ENCODE results near the gene BPIFB6.
A peak's percentile ranks its signal among the peaks of the same experiment; 100 is the strongest.

BPIFB6 gene

GRCh38 chr20:32997431-32997830 is 34.0 kb upstream of the BPIFB6 start:
- peaks cover 18 to 21% (median 19%) of the 10 kb centered on the region in 11 experiments for H3K9me3 ChIP-seq (replicated peaks in 1 of 11)
- H3K27me3 ChIP-seq: no peaks in the 10 kb centered on the region
- no peak overlapping the region for H3K27ac ChIP-seq
- H3K9ac ChIP-seq: no peak overlapping the region
- no peaks in the 10 kb centered on the region for H4K20me1 ChIP-seq
- peaks cover 10 to 26% (median 19%) of the 10 kb centered on the region in 10 experiments for H3K4me1 ChIP-seq
- no peak overlapping the region for H3K4me3 ChIP-seq
- no peak for TF ChIP-seq Cebpa-rat (IDR thresholded peaks at IDR 0.05)
- no peaks in the 10 kb centered on the region for H3K36me3 ChIP-seq
- no peak overlapping the region for H3K4me2 ChIP-seq

DNA sequence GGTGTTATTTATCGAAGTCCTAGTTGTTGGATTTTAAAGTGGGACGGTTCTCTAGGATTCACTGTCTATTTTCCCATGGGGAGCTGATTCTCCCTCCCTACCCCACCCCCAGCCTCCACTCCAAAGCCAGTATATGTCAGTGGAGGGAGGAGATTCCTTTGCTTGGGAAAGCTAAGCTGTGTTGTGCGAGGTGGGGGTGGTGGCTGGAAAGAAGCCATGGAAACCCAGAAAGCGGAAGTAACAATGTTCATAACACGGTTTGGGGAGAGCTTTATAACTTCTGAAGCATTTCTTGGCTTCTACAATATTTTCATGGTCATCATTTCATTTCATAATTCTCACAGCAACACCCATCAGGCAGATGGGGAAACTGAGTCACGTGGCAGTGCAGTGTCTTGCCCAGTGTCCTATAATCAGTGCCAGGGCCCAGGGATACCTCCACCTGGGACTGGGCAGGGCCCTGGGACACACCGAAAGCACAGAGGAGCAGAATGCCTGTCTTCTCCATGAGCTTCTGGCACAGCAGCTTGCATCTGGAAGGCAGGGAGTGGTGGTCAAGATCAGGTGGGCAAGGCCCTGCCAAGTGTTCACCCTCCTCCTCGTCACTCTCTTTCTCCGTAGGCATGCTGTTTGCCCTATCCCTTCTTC is 31.7 kb upstream of the BPIFB6 start:
- no peak overlapping the region for H3K9ac ChIP-seq
- H3K4me3 ChIP-seq: no peak overlapping the region
- TF ChIP-seq Cebpa-rat (IDR thresholded peaks at IDR 0.05): no peak
- peaks cover 4 to 11% (median 7%) of the 10 kb centered on the region in 10 experiments; a peak in 16 of 20 replicates for H3K4me1 ChIP-seq
- no peaks in the 10 kb centered on the region for H4K20me1 ChIP-seq
- no peaks in the 10 kb centered on the region for H3K36me3 ChIP-seq
- peaks cover 15 to 16% (median 15%) of the 10 kb centered on the region in 11 experiments for H3K9me3 ChIP-seq (replicated peaks in 1 of 11)
- H3K27ac ChIP-seq: peak overlapping the region in 3 of 11 experiments; percentile 6 to 59 (median 50); a peak in 4 of 22 replicates
- no peaks in the 10 kb centered on the region for H3K27me3 ChIP-seq
- H3K4me2 ChIP-seq: peak overlapping the region in 10 of 11 experiments; percentile 10 to 68 (median 40); a peak in 16 of 22 replicates

- Histone ChIP-seq H3K36me3 (no peaks in the 10 kb centered on the region), H3K27me3 (no peaks in the 10 kb centered on the region)
Observed at GRCh38 chr20:33000802-33001466, 30.5 kb upstream of the BPIFB6 start.

GRCh38 chr20:33002087-33002808 is 29.2 kb upstream of the BPIFB6 start:
- Histone ChIP-seq H4K20me1 (no peaks in the 10 kb centered on the region), H3K9me3 (replicated peaks in 1 of 11) (peaks cover 0 to 9% (median 5%) of the 10 kb centered on the region in 11 experiments; a peak in 5 of 22 replicates), H3K9ac (no peak overlapping the region), H3K4me1 (peaks cover 4 to 11% (median 7%) of the 10 kb centered on the region in 10 experiments; a peak in 16 of 20 replicates), H3K4me3 (no peak overlapping the region), H3K27me3 (no peaks in the 10 kb centered on the region), H3K36me3 (no peaks in the 10 kb centered on the region), H3K27ac (no peak overlapping the region), H3K4me2 (no peak overlapping the region)
- TF ChIP-seq Cebpa-rat (IDR thresholded peaks at IDR 0.05): no peak

More at GRCh38 chr20:33000802-33001466, 30.5 kb upstream of the BPIFB6 start:
- Histone ChIP-seq H3K9ac (no peak overlapping the region), H3K9me3 (replicated peaks in 1 of 11) (peaks cover 3 to 12% (median 8%) of the 10 kb centered on the region in 11 experiments; a peak in 21 of 22 replicates), H3K4me3 (no peak overlapping the region), H3K4me2 (no peak overlapping the region), H4K20me1 (no peaks in the 10 kb centered on the region), H3K27ac (no peak overlapping the region), H3K4me1 (peaks cover 4 to 11% (median 7%) of the 10 kb centered on the region in 10 experiments; a peak in 16 of 20 replicates)
- no peak for TF ChIP-seq Cebpa-rat (IDR thresholded peaks at IDR 0.05)

- TF ChIP-seq Cebpa-rat (IDR thresholded peaks at IDR 0.05): no peak
- H3K9ac ChIP-seq: no peak within 1 kb of the TSS
- H3K27ac ChIP-seq: no peak within 1 kb of the TSS
- H3K36me3 ChIP-seq: no peaks in the 10 kb centered on the region
- H4K20me1 ChIP-seq: no peaks in the 10 kb centered on the region
- no peak within 1 kb of the TSS for H3K4me3 ChIP-seq
- no peaks in the 10 kb centered on the region for H3K27me3 ChIP-seq
- H3K4me1 ChIP-seq: peaks cover 14 to 21% (median 17%) of the 10 kb centered on the region in 10 experiments
- H3K4me2 ChIP-seq: no peak within 1 kb of the TSS
- peaks cover 0 to 9% (median 5%) of the 10 kb centered on the region in 11 experiments; a peak in 5 of 22 replicates for H3K9me3 ChIP-seq (replicated peaks in 1 of 11)
Observed at GRCh38 chr20:33004141-33004751, 27.2 kb upstream of the BPIFB6 start, which contains the start of gene SUN5. TSS of gene SUN5 (minus strand) at chr20:33004433. CDS start at chr20:33004340, 93 bp downstream.

- H3K27me3 ChIP-seq: no peaks in the 10 kb centered on the region
- no peak for TF ChIP-seq Cebpa-rat (IDR thresholded peaks at IDR 0.05)
- H3K4me1 ChIP-seq: peaks cover 14 to 25% (median 21%) of the 10 kb centered on the region in 10 experiments
- H3K4me3 ChIP-seq: no peak overlapping the region
- H3K36me3 ChIP-seq: no peaks in the 10 kb centered on the region
- H3K9ac ChIP-seq: no peak overlapping the region
- no peak overlapping the region for H3K4me2 ChIP-seq
- peaks cover 0 to 9% (median 5%) of the 10 kb centered on the region in 11 experiments; a peak in 5 of 22 replicates for H3K9me3 ChIP-seq (replicated peaks in 1 of 11)
- H3K27ac ChIP-seq: no peak overlapping the region
- H4K20me1 ChIP-seq: no peaks in the 10 kb centered on the region
Observed at GRCh38 chr20:33005132-33005566, 26.3 kb upstream of the BPIFB6 start.

GRCh38 chr20:33005908-33006775 is 25.3 kb upstream of the BPIFB6 start:
- no peaks in the 10 kb centered on the region for H3K27me3 ChIP-seq
- H3K4me3 ChIP-seq: no peak overlapping the region
- peaks cover 0 to 9% (median 5%) of the 10 kb centered on the region in 11 experiments; a peak in 5 of 22 replicates for H3K9me3 ChIP-seq (replicated peaks in 1 of 11)
- no peaks in the 10 kb centered on the region for H3K36me3 ChIP-seq
- H3K9ac ChIP-seq: no peak overlapping the region
- TF ChIP-seq Cebpa-rat (IDR thresholded peaks at IDR 0.05): no peak
- no peaks in the 10 kb centered on the region for H4K20me1 ChIP-seq
- H3K27ac ChIP-seq: no peak overlapping the region
- peaks cover 10 to 28% (median 21%) of the 10 kb centered on the region in 10 experiments for H3K4me1 ChIP-seq
- no peak overlapping the region for H3K4me2 ChIP-seq

DNA sequence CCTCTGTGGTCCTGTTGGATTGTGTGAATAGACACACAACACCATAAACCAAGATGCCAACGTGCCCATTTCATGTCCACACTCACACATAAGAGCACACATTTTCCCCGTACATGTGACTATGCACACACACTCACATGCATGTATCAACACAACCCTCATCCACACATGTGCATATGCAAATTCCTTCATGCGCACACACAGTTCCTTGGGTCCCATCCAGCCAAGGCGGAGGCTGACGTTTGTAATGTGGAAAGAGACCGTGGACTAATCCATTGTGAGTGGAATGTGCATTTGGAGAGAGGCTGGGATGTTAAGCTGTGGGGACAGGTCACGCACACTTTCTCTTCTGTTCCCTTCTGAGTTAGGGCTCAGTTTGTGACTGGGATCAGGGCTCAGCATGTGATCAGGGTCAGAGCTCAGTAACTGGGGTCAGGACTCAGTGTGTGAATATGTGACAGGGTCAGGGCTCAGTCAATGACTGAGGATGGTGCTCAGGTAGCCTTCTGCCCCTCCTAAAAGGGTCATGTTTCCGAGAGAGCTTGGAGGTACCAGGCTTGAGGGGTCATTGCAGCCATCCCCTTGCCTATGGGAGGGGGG is 24.6 kb upstream of the BPIFB6 start:
- Histone ChIP-seq H3K4me2 (no peak overlapping the region), H3K27me3 (no peaks in the 10 kb centered on the region), H3K9me3 (replicated peaks in 1 of 11) (peaks cover 0 to 9% (median 5%) of the 10 kb centered on the region in 11 experiments; a peak in 5 of 22 replicates), H3K27ac (no peak overlapping the region), H3K4me1 (peaks cover 10 to 28% (median 21%) of the 10 kb centered on the region in 10 experiments), H3K4me3 (no peak overlapping the region), H3K9ac (no peak overlapping the region), H4K20me1 (no peaks in the 10 kb centered on the region), H3K36me3 (no peaks in the 10 kb centered on the region)
- no peak for TF ChIP-seq Cebpa-rat (IDR thresholded peaks at IDR 0.05)

All from BLaER1 treated with 17β-estradiol and CSF1 and Interleukin-3, amounts not matched to agents 10 nM and 100 nM (cell line).